WTC11 (cell line): ENCODE data around the gene LBHD1. TPM values are rescaled to one million over a fixed set of nuclear protein-coding genes. Genes with fewer than 3 reads are reported as not detected.
"Not testable (repeated sequence)": the region's sequence is repeated elsewhere in the genome, so short reads cannot be mapped to it uniquely, and the experiment has no call there.

Experiments used
- ATAC-seq: fragments of 200-7000 bp; cut with Tn5 transposase; 2 replicates; pipeline ENCODE4 v1.10.0; 2021; ENCODE audit warnings: mild to moderate bottlenecking, moderate library complexity
- CTCF ChIA-PET: fragments of 300-600 bp; sonication (Branson Sonifier 250); formaldehyde crosslinking; loops from one replicate; lab custom pipeline; 2021; ENCODE audit warnings: antibody characterized with exemption; lab: Charles Lee
- POLR2A ChIA-PET: fragments of 350-600 bp; sonication (Branson Sonifier 250); formaldehyde crosslinking; loops from one replicate; lab custom pipeline; 2021; ENCODE audit warnings: antibody characterized with exemption; lab: Charles Lee
- DNase-seq: peaks from one replicate; pipeline ENCODE4 v3.0.0; 2021; ENCODE audit warnings: low spot score
- H3K27ac Mint-ChIP-seq: 2 replicates; pipeline ENCODE4 v1.8.0; 2021; ENCODE audit warnings: mixed read lengths
- H3K27me3 Mint-ChIP-seq: 2 replicates; pipeline ENCODE4 v1.8.0; 2021; ENCODE audit warnings: low read depth, mild to moderate bottlenecking, moderate library complexity, mixed read lengths
- H3K36me3 Mint-ChIP-seq: 2 replicates; pipeline ENCODE4 v1.8.0; 2021; ENCODE audit warnings: mixed read lengths
- H3K4me1 Mint-ChIP-seq: 2 replicates; pipeline ENCODE4 v1.8.0; 2022; ENCODE audit warnings: mixed read lengths
- H3K4me3 Mint-ChIP-seq: 2 replicates; pipeline ENCODE4 v1.8.0; 2021; ENCODE audit warnings: mild to moderate bottlenecking, moderate library complexity, mixed read lengths
- H3K9me3 Mint-ChIP-seq: 2 replicates; pipeline ENCODE4 v1.8.0; 2021; ENCODE audit warnings: mixed read lengths
- ELF4 ChIP-seq: sonication (generic); formaldehyde crosslinking; IDR thresholded peaks from 2 replicates; pipeline ENCODE4 v1.8.1; 2022; ENCODE audit warnings: low read depth, mild to moderate bottlenecking, moderate library complexity, missing genetic modification reagents
- FOXP1 ChIP-seq: sonication (generic); formaldehyde crosslinking; IDR thresholded peaks from 2 replicates; pipeline ENCODE4 v1.8.0; 2022; ENCODE audit warnings: missing genetic modification reagents, mild to moderate bottlenecking, moderate library complexity, borderline replicate concordance
- TCF7 ChIP-seq: sonication (generic); formaldehyde crosslinking; IDR thresholded peaks from 2 replicates; pipeline ENCODE4 v1.8.0; 2022; ENCODE audit warnings: mild to moderate bottlenecking, low read depth, missing genetic modification reagents, moderate library complexity
- TP53 ChIP-seq: sonication (generic); formaldehyde crosslinking; IDR thresholded peaks from 2 replicates; pipeline ENCODE4 v1.8.1; 2023; ENCODE audit warnings: mild to moderate bottlenecking, missing genetic modification reagents
- ZNF138 ChIP-seq: sonication (generic); formaldehyde crosslinking; conservative IDR thresholded peaks from 2 replicates; pipeline ENCODE4 v1.8.1; 2022; ENCODE audit warnings: mild to moderate bottlenecking, moderate library complexity, missing genetic modification reagents
- ZNF423 ChIP-seq: fragments of 250-450 bp; sonication (Bioruptor Pico); IDR thresholded peaks from 2 replicates; pipeline ENCODE4 v2.1.2; 2022; ENCODE audit warnings: mild to moderate bottlenecking, moderate library complexity
- total RNA-seq: library from RNA; stranded (reverse); gene quantifications from 3 replicates; pipeline ENCODE4 v1.2.3, GENCODE V29; 2021
- TF ChIP-seq, protein P1 (sequence below): sonication (generic); formaldehyde crosslinking; IDR thresholded peaks from 2 replicates; pipeline ENCODE4 v1.8.1; 2023; ENCODE audit warnings: mild to moderate bottlenecking, missing genetic modification reagents, borderline replicate concordance
- TF ChIP-seq, protein P2 (sequence below): sonication (generic); formaldehyde crosslinking; IDR thresholded peaks from 2 replicates; pipeline ENCODE4 v1.8.1; 2023; ENCODE audit warnings: mild to moderate bottlenecking, missing genetic modification reagents
- TF ChIP-seq, protein P3 (sequence below): fragments of 250-450 bp; sonication (Bioruptor Pico); IDR thresholded peaks from 2 replicates; pipeline ENCODE4 v2.1.2; 2022; ENCODE audit warnings: mild to moderate bottlenecking, moderate library complexity
- TF ChIP-seq, protein P4 (sequence below): sonication (generic); formaldehyde crosslinking; IDR thresholded peaks from 2 replicates; pipeline ENCODE4 v1.8.1; 2022; ENCODE audit warnings: mild to moderate bottlenecking, moderate library complexity, missing genetic modification reagents
- TF ChIP-seq, protein P5 (sequence below): sonication (generic); formaldehyde crosslinking; conservative IDR thresholded peaks from 2 replicates; pipeline ENCODE4 v1.8.1; 2022; ENCODE audit warnings: mild to moderate bottlenecking, missing genetic modification reagents
- TF ChIP-seq, protein P6 (sequence below): sonication (generic); formaldehyde crosslinking; IDR thresholded peaks from 2 replicates; pipeline ENCODE4 v1.8.1; 2022; ENCODE audit warnings: mild to moderate bottlenecking, missing genetic modification reagents, moderate library complexity, borderline replicate concordance

The LBHD1 gene
- total RNA-seq, 1 experiment from 2014 or later = 4.2 TPM

DNA sequence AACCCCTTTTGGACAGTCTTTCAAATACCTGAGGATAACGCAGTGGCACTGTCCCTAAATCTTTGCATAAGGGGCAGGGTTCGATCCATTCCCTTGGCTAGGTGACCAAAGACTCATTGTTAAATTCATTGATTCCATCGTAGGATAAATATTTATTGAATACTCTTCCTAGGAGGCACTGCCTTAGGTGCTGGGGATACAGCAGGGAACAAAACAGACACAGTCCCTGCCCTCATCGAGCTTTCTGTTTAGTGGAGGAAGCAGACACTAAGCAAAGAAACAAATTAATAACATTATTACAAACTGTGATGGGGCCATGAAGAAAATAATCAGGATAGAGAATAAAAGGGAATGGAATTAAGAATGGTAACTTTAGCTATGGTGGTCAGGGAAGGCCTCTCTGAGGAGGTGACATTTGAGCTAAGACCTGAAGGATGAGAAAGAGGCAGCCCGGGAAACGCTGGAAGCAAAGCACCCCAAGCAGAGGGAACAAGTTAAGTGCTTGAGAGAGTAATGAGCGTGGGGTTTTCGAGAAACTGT is 51.0 kb downstream of the LBHD1 start (continued):
- no peak for TF ChIP-seq ZNF423 (CRISPR knock-in tag)
- TF ChIP-seq, protein P1, sequence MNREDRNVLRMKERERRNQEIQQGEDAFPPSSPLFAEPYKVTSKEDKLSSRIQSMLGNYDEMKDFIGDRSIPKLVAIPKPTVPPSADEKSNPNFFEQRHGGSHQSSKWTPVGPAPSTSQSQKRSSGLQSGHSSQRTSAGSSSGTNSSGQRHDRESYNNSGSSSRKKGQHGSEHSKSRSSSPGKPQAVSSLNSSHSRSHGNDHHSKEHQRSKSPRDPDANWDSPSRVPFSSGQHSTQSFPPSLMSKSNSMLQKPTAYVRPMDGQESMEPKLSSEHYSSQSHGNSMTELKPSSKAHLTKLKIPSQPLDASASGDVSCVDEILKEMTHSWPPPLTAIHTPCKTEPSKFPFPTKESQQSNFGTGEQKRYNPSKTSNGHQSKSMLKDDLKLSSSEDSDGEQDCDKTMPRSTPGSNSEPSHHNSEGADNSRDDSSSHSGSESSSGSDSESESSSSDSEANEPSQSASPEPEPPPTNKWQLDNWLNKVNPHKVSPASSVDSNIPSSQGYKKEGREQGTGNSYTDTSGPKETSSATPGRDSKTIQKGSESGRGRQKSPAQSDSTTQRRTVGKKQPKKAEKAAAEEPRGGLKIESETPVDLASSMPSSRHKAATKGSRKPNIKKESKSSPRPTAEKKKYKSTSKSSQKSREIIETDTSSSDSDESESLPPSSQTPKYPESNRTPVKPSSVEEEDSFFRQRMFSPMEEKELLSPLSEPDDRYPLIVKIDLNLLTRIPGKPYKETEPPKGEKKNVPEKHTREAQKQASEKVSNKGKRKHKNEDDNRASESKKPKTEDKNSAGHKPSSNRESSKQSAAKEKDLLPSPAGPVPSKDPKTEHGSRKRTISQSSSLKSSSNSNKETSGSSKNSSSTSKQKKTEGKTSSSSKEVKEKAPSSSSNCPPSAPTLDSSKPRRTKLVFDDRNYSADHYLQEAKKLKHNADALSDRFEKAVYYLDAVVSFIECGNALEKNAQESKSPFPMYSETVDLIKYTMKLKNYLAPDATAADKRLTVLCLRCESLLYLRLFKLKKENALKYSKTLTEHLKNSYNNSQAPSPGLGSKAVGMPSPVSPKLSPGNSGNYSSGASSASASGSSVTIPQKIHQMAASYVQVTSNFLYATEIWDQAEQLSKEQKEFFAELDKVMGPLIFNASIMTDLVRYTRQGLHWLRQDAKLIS (CRISPR knock-in tag) = no peak
- TF ChIP-seq, protein P2, sequence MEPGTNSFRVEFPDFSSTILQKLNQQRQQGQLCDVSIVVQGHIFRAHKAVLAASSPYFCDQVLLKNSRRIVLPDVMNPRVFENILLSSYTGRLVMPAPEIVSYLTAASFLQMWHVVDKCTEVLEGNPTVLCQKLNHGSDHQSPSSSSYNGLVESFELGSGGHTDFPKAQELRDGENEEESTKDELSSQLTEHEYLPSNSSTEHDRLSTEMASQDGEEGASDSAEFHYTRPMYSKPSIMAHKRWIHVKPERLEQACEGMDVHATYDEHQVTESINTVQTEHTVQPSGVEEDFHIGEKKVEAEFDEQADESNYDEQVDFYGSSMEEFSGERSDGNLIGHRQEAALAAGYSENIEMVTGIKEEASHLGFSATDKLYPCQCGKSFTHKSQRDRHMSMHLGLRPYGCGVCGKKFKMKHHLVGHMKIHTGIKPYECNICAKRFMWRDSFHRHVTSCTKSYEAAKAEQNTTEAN = no peak
- TF ChIP-seq, protein P3, sequence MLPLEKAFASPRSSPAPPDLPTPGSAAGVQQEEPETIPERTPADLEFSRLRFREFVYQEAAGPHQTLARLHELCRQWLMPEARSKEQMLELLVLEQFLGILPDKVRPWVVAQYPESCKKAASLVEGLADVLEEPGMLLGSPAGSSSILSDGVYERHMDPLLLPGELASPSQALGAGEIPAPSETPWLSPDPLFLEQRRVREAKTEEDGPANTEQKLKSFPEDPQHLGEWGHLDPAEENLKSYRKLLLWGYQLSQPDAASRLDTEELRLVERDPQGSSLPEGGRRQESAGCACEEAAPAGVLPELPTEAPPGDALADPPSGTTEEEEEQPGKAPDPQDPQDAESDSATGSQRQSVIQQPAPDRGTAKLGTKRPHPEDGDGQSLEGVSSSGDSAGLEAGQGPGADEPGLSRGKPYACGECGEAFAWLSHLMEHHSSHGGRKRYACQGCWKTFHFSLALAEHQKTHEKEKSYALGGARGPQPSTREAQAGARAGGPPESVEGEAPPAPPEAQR = no peak
- TF ChIP-seq, protein P4, sequence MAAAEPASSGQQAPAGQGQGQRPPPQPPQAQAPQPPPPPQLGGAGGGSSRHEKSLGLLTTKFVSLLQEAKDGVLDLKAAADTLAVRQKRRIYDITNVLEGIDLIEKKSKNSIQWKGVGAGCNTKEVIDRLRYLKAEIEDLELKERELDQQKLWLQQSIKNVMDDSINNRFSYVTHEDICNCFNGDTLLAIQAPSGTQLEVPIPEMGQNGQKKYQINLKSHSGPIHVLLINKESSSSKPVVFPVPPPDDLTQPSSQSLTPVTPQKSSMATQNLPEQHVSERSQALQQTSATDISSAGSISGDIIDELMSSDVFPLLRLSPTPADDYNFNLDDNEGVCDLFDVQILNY (CRISPR knock-in tag) = no peak

DNA sequence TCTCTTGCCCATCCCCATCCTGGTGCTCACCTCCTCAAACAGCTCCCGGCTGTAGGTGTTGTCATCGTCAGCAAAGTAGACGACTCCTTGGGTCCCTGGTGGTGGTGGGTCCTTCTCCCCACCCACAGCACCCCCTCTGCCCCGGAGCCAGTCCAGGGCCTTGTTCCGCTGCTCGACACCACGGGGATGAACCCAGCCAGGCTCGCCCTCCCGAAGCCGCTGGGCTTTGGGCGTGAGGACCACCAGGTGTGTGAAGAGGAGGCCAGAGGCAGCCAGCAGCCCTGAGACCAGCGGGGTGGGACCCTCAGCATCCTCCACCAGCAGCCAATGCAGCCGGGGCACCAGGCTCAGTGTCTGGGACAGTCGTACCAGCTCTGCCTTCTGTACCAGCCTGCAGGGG is 55.1 kb downstream of the LBHD1 start:
- ATAC-seq, DNase-seq, H3K4me3 Mint-ChIP-seq, H3K36me3 Mint-ChIP-seq, H3K27me3 Mint-ChIP-seq, POLR2A ChIA-PET, H3K27ac Mint-ChIP-seq, H3K9me3 Mint-ChIP-seq, CTCF ChIA-PET: not testable (repeated sequence)
- H3K4me1 Mint-ChIP-seq = peaks cover 17% of the 10 kb centered on the region

DNA sequence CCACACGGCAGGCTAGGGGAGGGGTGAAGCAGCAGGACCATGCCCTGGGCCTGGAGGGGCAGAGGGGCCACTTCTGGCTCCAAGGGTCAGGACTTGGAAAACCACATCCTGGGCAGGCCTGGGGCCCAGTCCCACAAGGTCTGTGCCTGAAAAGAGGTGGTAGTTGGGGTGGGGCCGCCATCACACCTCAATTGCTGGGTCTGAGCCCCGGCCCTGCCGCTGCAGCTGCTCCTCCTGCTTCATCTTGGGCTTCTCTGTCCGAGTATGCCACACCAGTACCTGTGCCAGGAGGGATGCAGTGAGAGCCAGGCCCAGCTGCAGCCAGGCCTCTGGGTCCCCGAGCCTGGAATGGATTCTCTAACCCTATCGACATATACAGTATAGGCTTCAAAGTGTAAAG is 56.5 kb downstream of the LBHD1 start:
- POLR2A ChIA-PET = no interaction called here
- no peak overlapping the region for H3K27ac Mint-ChIP-seq
- CTCF ChIA-PET = no interaction called here

DNA sequence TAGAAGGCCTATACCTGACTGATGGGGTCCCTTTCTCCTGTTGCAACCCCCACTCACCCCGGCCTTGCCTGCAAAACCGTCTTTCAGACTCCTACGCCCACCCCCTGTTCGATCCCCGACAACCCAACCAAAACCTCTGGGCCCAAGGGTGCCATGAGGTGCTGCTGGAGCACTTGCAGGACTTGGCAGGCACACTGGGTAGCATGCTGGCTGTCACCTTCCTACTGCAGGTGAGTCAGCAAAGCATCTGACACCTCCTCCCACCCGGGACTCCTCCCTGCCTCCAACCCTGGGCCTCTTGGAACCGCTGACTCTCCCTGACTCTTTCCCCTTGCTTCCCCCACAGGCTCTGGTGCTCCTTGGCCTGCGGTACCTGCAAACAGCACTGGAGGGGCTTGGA is 57.8 kb downstream of the LBHD1 start:
- Mint-ChIP-seq H3K4me3 (no peak overlapping the region), H3K27ac (peak overlapping the region; percentile 41; the same call in 1 of the 2 replicates), H3K36me3 (no peaks in the 10 kb centered on the region), H3K4me1 (peaks cover 24% of the 10 kb centered on the region), H3K9me3 (no peaks in the 10 kb centered on the region), H3K27me3 (peaks cover 9% of the 10 kb centered on the region; the same call in 1 of the 2 replicates)
- ChIA-PET CTCF (interaction anchor here (1.1 kb wide), 1 partner anchor 23 kb away, joined by 5 read pairs; the partner anchor contains the start of gene TUT1), POLR2A (no interaction called here)
- no peak for DNase-seq
- no peak for ATAC-seq
- TF ChIP-seq, protein P1 (CRISPR knock-in tag) = no peak
- no peak for TF ChIP-seq FOXP1 (CRISPR knock-in tag)
- TF ChIP-seq TCF7 (CRISPR knock-in tag) = no peak
- TF ChIP-seq, protein P5, sequence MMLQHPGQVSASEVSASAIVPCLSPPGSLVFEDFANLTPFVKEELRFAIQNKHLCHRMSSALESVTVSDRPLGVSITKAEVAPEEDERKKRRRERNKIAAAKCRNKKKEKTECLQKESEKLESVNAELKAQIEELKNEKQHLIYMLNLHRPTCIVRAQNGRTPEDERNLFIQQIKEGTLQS (CRISPR knock-in tag) = no peak
- TF ChIP-seq, protein P3 = no peak

More for the DNA sequence above, 56.5 kb downstream of the LBHD1 start:
- ATAC-seq (no peak), DNase-seq (no peak)
- no peaks in the 10 kb centered on the region for H3K9me3 Mint-ChIP-seq
- TF ChIP-seq, protein P6, sequence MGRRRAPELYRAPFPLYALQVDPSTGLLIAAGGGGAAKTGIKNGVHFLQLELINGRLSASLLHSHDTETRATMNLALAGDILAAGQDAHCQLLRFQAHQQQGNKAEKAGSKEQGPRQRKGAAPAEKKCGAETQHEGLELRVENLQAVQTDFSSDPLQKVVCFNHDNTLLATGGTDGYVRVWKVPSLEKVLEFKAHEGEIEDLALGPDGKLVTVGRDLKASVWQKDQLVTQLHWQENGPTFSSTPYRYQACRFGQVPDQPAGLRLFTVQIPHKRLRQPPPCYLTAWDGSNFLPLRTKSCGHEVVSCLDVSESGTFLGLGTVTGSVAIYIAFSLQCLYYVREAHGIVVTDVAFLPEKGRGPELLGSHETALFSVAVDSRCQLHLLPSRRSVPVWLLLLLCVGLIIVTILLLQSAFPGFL (CRISPR knock-in tag) = no peak
- no peak for TF ChIP-seq ELF4 (CRISPR knock-in tag)
- TF ChIP-seq TP53 = no peak
- TF ChIP-seq ZNF138 = no peak
- H3K4me1 Mint-ChIP-seq = peaks cover 21% of the 10 kb centered on the region
- H3K4me3 Mint-ChIP-seq = no peak overlapping the region
- no peaks in the 10 kb centered on the region for H3K36me3 Mint-ChIP-seq
- H3K27me3 Mint-ChIP-seq = peaks cover 7% of the 10 kb centered on the region; the same call in 1 of the 2 replicates
